Neural crest cell (in vitro differentiated cells): ENCODE data around the gene PYGM. TPM values are rescaled to one million over a fixed set of nuclear protein-coding genes. Genes with fewer than 3 reads are reported as not detected.

Source experiments
- DNase-seq: peaks from one replicate; pipeline ENCODE4 v3.0.0; 2021; ENCODE audit warnings: low read depth, mixed read lengths, low spot score
- H3K27ac Mint-ChIP-seq: one replicate; pipeline ENCODE4 v1.8.0; 2021; ENCODE audit warnings: mild to moderate bottlenecking, mixed read lengths; ENCODE audit not compliant: unreplicated experiment
- H3K27me3 Mint-ChIP-seq: 2 replicates; pipeline ENCODE4 v1.8.0; 2021; ENCODE audit warnings: low read depth, mild to moderate bottlenecking, mixed read lengths
- H3K36me3 Mint-ChIP-seq: 2 replicates; pipeline ENCODE4 v1.8.0; 2021; ENCODE audit warnings: low read depth, mild to moderate bottlenecking, mixed read lengths
- H3K4me1 Mint-ChIP-seq: 2 replicates; pipeline ENCODE4 v1.8.0; 2021; ENCODE audit warnings: mixed read lengths
- H3K4me3 Mint-ChIP-seq: one replicate; pipeline ENCODE4 v1.8.0; 2021; ENCODE audit warnings: mild to moderate bottlenecking, mixed read lengths
- H3K9me3 Mint-ChIP-seq: 2 replicates; pipeline ENCODE4 v1.8.0; 2021; ENCODE audit warnings: mixed read lengths
- total RNA-seq: library from RNA; stranded (reverse); gene quantifications from 2 replicates; pipeline ENCODE4 v1.2.1, GENCODE V29; 2021
- TF ChIP-seq, protein P1 (sequence below): fragments of 200-600 bp; sonication (generic); conservative IDR thresholded peaks from 2 replicates; pipeline ENCODE4 v1.5.0; 2021; ENCODE audit warnings: antibody characterized with exemption, mild to moderate bottlenecking

Gene PYGM
- total RNA-seq, 1 donor from 2014 or later = 1.2 TPM

GRCh38 chr11:64788321-64789215 lies 28.8 kb upstream of the PYGM start:
- Mint-ChIP-seq H3K9me3 (no peaks in the 10 kb centered on the region), H3K27me3 (no peaks in the 10 kb centered on the region), H3K4me3 (no peak overlapping the region), H3K27ac (no peak overlapping the region), H3K36me3 (no peaks in the 10 kb centered on the region), H3K4me1 (no peaks in the 10 kb centered on the region)
- TF ChIP-seq, protein P1, sequence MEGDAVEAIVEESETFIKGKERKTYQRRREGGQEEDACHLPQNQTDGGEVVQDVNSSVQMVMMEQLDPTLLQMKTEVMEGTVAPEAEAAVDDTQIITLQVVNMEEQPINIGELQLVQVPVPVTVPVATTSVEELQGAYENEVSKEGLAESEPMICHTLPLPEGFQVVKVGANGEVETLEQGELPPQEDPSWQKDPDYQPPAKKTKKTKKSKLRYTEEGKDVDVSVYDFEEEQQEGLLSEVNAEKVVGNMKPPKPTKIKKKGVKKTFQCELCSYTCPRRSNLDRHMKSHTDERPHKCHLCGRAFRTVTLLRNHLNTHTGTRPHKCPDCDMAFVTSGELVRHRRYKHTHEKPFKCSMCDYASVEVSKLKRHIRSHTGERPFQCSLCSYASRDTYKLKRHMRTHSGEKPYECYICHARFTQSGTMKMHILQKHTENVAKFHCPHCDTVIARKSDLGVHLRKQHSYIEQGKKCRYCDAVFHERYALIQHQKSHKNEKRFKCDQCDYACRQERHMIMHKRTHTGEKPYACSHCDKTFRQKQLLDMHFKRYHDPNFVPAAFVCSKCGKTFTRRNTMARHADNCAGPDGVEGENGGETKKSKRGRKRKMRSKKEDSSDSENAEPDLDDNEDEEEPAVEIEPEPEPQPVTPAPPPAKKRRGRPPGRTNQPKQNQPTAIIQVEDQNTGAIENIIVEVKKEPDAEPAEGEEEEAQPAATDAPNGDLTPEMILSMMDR = no peak
- no peak for DNase-seq

DNA sequence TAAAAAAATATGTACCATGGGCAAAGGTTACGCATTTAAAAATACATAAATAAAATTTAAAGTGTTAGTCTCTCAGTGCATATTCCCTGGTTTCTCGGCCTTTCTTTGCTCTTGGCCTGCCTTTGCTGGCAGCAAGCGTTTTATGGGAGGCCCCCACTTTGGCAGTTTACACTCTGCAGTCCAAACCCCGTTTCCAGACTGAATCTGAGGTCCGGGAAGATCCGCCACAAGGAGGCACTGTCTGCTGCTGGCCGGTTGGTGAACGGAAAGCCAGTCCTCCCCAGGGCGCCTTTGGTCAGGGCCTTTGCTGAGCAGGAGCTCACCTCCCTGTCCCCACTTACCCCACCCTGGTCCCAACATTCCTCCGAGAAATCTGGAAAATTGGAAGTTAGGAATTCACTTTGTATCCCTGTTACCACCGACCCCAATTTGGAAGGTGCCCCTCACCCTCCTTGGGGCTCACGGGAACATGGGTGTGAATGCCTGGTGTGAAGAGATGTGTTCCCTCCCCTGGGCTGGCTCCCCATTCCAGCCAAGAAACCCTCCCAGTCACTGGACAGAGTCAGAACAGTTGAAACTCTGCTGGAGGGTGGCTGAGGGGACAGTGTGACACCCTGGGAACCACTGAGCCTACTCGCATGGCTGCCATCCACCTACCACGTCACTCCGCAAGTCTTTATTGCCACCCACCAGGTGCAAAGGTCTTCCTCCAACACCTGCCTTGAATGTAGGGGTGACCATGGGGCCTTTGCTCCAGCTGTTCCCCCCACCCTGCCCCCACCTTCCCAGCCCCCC lies 27.9 kb upstream of the PYGM start:
- TF ChIP-seq, protein P1 = peak; percentile 72
- Mint-ChIP-seq H3K4me3 (peak overlapping the region; percentile 22), H3K9me3 (no peaks in the 10 kb centered on the region), H3K4me1 (no peaks in the 10 kb centered on the region), H3K36me3 (no peaks in the 10 kb centered on the region), H3K27me3 (no peaks in the 10 kb centered on the region), H3K27ac (no peak overlapping the region)
- DNase-seq = peak; percentile 65

GRCh38 chr11:64786308-64786707 lies 26.5 kb upstream of the PYGM start:
- no peaks in the 10 kb centered on the region for H3K4me1 Mint-ChIP-seq
- H3K9me3 Mint-ChIP-seq = no peaks in the 10 kb centered on the region
- no peak for DNase-seq
- no peaks in the 10 kb centered on the region for H3K27me3 Mint-ChIP-seq
- no peak overlapping the region for H3K4me3 Mint-ChIP-seq
- H3K27ac Mint-ChIP-seq = no peak overlapping the region
- TF ChIP-seq, protein P1 = no peak
- H3K36me3 Mint-ChIP-seq = no peaks in the 10 kb centered on the region

DNA sequence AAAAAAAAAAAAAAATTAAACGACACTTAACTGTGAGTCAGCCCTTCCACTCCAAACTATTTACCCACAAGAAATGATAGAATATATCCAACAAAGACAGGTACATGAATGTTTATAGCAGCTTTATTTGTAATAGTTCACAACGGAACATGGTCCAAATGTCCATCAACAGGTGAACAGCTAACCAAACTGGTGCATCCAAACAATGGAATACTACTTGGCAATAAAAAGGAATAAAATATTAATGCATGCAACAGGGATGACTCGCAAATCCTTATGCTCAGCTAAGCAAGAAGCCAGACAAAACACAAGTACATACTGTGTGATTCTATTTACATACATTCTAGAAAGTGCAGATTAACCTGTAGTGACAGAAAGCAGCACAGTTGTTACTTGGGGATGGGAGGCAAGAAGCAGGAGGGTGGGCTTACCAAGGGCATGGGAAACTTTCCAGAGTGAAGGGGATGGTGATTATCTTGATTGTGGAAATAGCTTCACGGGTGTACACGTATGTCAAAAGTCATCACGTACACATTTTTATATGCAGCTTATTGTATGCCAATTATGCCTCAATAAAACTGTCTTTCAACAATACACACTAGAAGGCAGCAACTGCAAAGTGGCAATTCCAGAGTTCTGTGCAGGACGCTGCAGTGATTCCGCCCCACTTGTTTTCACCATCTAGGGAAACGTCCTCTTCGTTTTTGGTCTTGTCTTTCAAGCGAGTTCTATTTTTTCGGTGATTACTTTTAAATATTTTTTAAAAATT lies 25.2 kb upstream of the PYGM start:
- Mint-ChIP-seq H3K9me3 (no peaks in the 10 kb centered on the region), H3K36me3 (no peaks in the 10 kb centered on the region), H3K27me3 (no peaks in the 10 kb centered on the region), H3K27ac (no peak overlapping the region), H3K4me3 (no peak overlapping the region), H3K4me1 (no peaks in the 10 kb centered on the region)
- TF ChIP-seq, protein P1 = no peak
- DNase-seq = no peak
